Ovary (tissue), 3 donors: ENCODE results near the gene ADCK1.
"Not testable (repeated sequence)": the region's sequence is repeated elsewhere in the genome, so short reads cannot be mapped to it uniquely, and the experiment has no call there.

Source experiments
- CTCF ChIP-seq, 3 donors: fragments of 450-650 bp in 2 of 3; fragments of 200-600 bp in 1 of 3; IDR thresholded peaks; one replicate each; pipeline versions ENCODE4 v1.5.1 to v1.8.0; 2016 to 2022; ENCODE audit warnings: antibody characterized with exemption in 3 of 3, mild to moderate bottlenecking in 1 of 3
- POLR2A ChIP-seq: fragments of 450-650 bp; IDR thresholded peaks from one replicate; pipeline ENCODE4 v1.6.1; 2017; ENCODE audit warnings: antibody characterized with exemption, mild to moderate bottlenecking, moderate library complexity
- donor health status: DM: no; HTN: no; CAD: no.

- not testable (repeated sequence) for TF ChIP-seq POLR2A; CTCF (IDR thresholded peaks at IDR 0.05)
Measured at GRCh38 chr14:77812682-77813081, 12.8 kb downstream of the ADCK1 start.
